Astrocyte (in vitro differentiated cells and primary cell): ENCODE data around the gene ATG7.

Experiments used
- CTCF ChIP-seq: IDR thresholded peaks from 2 replicates; pipeline ENCODE4 v1.5.1; 2011; ENCODE audit warnings: low read depth, mild to moderate bottlenecking, inconsistent platforms, low read length, moderate library complexity; ENCODE audit not compliant: insufficient read depth
- EZH2 ChIP-seq: IDR thresholded peaks from 2 replicates; pipeline ENCODE4 v1.6.1; 2012; ENCODE audit warnings: mild to moderate bottlenecking, low read length, inconsistent platforms; ENCODE audit not compliant: insufficient read depth

GRCh38 chr3:11570789-11571495, 298.7 kb downstream of the ATG7 start:
- TF ChIP-seq CTCF (no peak), EZH2 (no peak)
